ENCODE results near the gene STAG3. TPM values are rescaled to one million over a fixed set of nuclear protein-coding genes. Genes with fewer than 3 reads are reported as not detected.

The STAG3 gene
- total and polyA plus RNA-seq, 2 of the 8 experiments (the other 6 are each of a cell fraction or from before 2014, with no cell fraction given): 1.3 to 3.3 TPM

DNA sequence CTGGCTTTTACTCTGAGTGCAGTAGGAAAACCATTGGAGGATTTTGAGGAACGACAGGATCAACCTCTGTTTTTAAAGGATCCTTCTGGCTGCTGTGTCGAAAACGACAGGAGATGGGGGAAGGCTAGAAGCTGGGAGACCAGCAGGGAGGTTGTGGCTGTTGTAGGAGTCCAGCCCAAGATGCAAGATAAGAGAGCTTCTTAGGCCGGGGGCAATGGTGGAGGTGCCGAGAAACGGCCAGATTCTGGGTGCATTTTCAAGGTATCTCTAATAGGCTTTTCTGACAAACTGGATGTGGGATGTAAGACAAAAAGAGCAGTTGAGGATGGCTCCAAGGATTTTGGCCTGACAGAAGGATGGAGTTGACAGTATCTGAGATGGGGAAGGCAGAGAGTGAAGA lies 31.8 kb downstream of the STAG3 start:
- H4K5ac ChIP-seq (ENCODE audit: insufficient read length, low read depth, low read length): no peak overlapping the region
- TF ChIP-seq SAP30 (IDR thresholded peaks at IDR 0.05; ENCODE audit: insufficient read depth, insufficient replicate concordance, low read length) (no peak), PHF8 (conservative IDR thresholded peaks at IDR 0.05; ENCODE audit: low read depth, low read length) (no peak), RNF2 (IDR thresholded peaks at IDR 0.05; ENCODE audit: borderline replicate concordance, low read depth, low read length, missing control alignments, poor library complexity, severe bottlenecking) (no peak), CHD2 (IDR thresholded peaks at IDR 0.05; ENCODE audit: low read length) (no peak)

More for the DNA sequence above, 31.8 kb downstream of the STAG3 start:
- H3K18ac ChIP-seq (ENCODE audit: extremely low read depth, low read length): no peak overlapping the region
- no peak overlapping the region for H3K4me2 ChIP-seq (ENCODE audit: insufficient read depth in 1 of 2, low read depth in 2 of 2, low read length in 2 of 2)
- H3K14ac ChIP-seq (ENCODE audit: insufficient read length): no peak overlapping the region
- H2AFZ ChIP-seq (ENCODE audit: low read length): no peak overlapping the region
- 0 out of 2 replicates have a peak, but pooled peaks cover under 1% of the 10 kb centered on the region for H3K23me2 ChIP-seq (ENCODE audit: low read depth, low read length)
- peaks cover 0 to 4% (median 2%) of the 10 kb centered on the region in 4 experiments; a peak in 2 of 7 replicates for H3K4me1 ChIP-seq (replicated peaks in 1 of 4; ENCODE audit: control insufficient read depth in 3 of 4, insufficient read depth in 4 of 4, low read length in 3 of 4)
- no peaks in the 10 kb centered on the region for H3K79me2 ChIP-seq (ENCODE audit: control insufficient read depth in 1 of 2, insufficient read depth in 2 of 2, low read length in 2 of 2)
- no peak overlapping the region for H3K4ac ChIP-seq (replicated peaks; ENCODE audit: insufficient read length, low read depth, low read length)
- no peaks in the 10 kb centered on the region for H4K20me1 ChIP-seq (replicated peaks in 1 of 2; ENCODE audit: control insufficient read depth in 1 of 2, insufficient read depth in 2 of 2, low read length in 2 of 2)
- H3K23ac ChIP-seq (ENCODE audit: insufficient read length): no peak overlapping the region
- 0 out of 2 replicates have a peak overlapping the region, but pooled peaks have one; percentile 25 for H2AK5ac ChIP-seq (ENCODE audit: low read depth, low read length)
- no peak overlapping the region for H3K56ac ChIP-seq (replicated peaks; ENCODE audit: insufficient read length, low read depth, low read length)
- H3K9ac ChIP-seq (replicated peaks in 1 of 4; ENCODE audit: extremely low read depth in 1 of 4, low read depth in 3 of 4, low read length in 3 of 4): no peak overlapping the region
- CTCF ChIA-PET (ENCODE audit: partially characterized antibody): interaction anchor here (0.6 to 2.4 kb wide), 5 partner anchors 19 to 77 kb away, joined by 3 to 23 read pairs (median 6); no protein-coding TSS in a partner anchor
- no peak overlapping the region for H2BK5ac ChIP-seq (ENCODE audit: low read depth, low read length)
- DNase-seq (ENCODE audit: low read depth in 1 of 2, low spot score in 2 of 2) (no peak), FAIRE-seq (no peak)
- H2BK20ac ChIP-seq (ENCODE audit: low read length): no peak overlapping the region
- no peak overlapping the region for H2BK12ac ChIP-seq (ENCODE audit: low read depth, low read length)
- no peak overlapping the region for H2BK15ac ChIP-seq (ENCODE audit: low read length)
- peaks cover 0 to 14% (median 6%) of the 10 kb centered on the region in 4 experiments; a peak in 6 of 7 replicates for H3K27me3 ChIP-seq (replicated peaks in 1 of 4; ENCODE audit: control insufficient read depth in 3 of 4, extremely low read depth in 1 of 4, insufficient read depth in 3 of 4, low read length in 3 of 4)
- no peak overlapping the region for H4K8ac ChIP-seq (ENCODE audit: extremely low read depth, insufficient read depth, low read length)
- WGBS, 2 experiments (ENCODE audit: extremely low coverage in 1 of 2, insufficient coverage in 1 of 2, insufficient read length in 1 of 2, insufficient replicate concordance in 2 of 2, low coverage in 1 of 2, low lambda C conversion rate in 2 of 2, missing lambda C conversion rate in 1 of 2): 79% methylated on average over 6 of the region's 6 CpGs; no CpG with 5 or more reads in 1 of the 2 experiments
- no peak overlapping the region for H3K27ac ChIP-seq (ENCODE audit: low read depth, low read length)
- H3K9me3 ChIP-seq (ENCODE audit: insufficient read depth in 2 of 2, low read depth in 1 of 2, low read length in 1 of 2): no peaks in the 10 kb centered on the region
- no peak overlapping the region for H2BK120ac ChIP-seq (replicated peaks; ENCODE audit: low read depth, low read length)
- H4K91ac ChIP-seq (replicated peaks; ENCODE audit: insufficient read length, low read length): no peak overlapping the region
- POLR2A ChIA-PET (ENCODE audit: partially characterized antibody): interaction anchor here (0.8 to 1.6 kb wide), 3 partner anchors 23 to 79 kb away, joined by 3 to 6 read pairs (median 4); partner anchors contain the start of gene LAMTOR4
- no peak overlapping the region for H3K4me3 ChIP-seq (ENCODE audit: extremely low read depth in 1 of 4, insufficient read depth in 2 of 4, low read depth in 3 of 4, low read length in 4 of 4)
- H3K79me1 ChIP-seq (ENCODE audit: low read depth, low read length): no peaks in the 10 kb centered on the region
- H3K36me3 ChIP-seq (ENCODE audit: control insufficient read depth in 2 of 4, insufficient read depth in 4 of 4, low read length in 3 of 4): no peaks in the 10 kb centered on the region

All from H1 (cell line).